Measurements from ENCODE around the gene A4GALT. TPM values are rescaled to one million over a fixed set of nuclear protein-coding genes. Genes with fewer than 3 reads are reported as not detected.

Gene A4GALT, protein sequence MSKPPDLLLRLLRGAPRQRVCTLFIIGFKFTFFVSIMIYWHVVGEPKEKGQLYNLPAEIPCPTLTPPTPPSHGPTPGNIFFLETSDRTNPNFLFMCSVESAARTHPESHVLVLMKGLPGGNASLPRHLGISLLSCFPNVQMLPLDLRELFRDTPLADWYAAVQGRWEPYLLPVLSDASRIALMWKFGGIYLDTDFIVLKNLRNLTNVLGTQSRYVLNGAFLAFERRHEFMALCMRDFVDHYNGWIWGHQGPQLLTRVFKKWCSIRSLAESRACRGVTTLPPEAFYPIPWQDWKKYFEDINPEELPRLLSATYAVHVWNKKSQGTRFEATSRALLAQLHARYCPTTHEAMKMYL
- 9.2 and 9.4 TPM in 2 replicates for total RNA-seq

DNA sequence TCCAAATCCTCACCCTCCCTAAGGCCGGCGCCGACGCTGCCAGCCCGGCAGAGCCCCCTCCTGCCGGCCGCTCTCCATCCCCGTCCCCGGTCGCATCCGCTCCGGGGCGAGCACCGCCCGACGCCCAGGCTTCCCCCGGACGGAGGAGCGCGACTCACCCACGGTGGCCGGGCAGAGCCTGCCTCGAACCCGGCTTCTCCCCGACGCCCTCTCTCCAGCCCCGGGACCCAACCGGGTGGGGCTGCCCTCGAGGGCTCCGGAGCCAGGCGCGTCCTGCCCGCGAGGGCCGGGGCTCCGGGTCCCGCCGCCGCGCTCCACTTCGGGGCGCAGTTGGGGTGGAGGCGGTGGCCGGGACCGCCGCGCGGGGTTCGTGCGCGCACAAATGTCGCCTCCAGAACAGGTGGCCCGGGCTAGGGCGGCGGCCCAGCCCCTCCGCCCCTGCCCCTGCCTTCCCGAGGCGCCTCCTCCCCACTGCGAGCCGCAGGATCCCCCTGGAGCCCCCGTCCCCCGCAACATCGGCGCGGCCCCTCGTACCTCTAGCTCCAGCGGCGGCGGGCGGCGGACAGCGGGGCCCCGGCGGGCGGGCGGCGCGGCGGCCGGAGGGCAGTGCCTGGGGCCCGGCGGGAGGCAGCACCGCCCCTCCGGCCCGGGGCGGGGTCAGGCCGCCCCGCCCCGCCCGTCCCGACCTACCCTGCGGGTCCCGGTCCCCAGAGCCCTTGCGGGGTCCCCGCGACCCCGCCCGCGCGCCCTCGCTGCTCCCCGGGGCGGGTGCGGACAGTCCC, at the start of gene A4GALT:
TSS of gene A4GALT (minus strand) at position 608 of the 782 bp plus-strand sequence. CDS start 26,919 bp downstream, outside the sequence.

DNA sequence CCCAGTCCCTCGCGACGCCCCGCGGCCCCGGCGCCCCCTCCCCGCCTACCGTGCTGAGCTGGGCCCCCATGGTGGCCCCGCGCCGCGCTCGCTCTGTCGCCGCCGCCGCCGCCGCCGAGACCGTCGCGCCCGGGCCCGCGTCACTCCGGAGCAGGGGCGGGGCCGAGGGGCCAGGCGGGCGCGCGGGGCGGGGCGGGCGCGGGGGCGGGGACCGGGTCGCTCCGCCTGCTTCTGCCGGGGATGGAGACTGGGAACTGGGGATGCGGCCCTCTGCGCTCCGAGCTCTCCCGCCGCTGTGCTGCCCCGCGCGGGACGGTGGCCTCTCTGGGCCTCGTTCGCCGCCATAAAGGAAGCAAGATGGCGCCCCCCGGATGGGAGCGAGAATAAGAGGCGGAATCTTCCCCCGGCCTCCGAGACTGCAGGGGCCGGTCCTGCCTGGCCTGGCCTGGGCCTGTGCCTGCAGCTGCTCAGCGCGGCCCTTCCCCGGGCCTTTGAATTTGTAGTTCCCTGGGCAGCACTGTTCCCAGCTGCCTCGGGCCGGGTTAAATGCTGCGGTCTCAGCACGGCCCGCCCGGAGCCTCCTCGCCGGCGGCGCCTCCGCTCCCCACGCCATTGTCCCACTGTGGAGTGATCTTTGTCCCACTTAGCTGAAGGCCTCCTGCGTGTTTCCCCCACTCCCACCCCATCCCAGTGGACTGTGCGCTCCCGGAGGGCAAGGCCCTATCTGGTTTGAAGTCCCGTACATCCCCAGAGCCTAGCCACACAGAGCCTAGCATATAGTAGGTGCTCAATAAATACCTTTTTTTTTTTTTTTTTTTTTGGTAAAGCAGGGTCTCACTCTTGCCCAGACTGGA, 71.2 kb downstream of the A4GALT start, which contains the start of gene CYB5R3:
TSS of gene CYB5R3 (minus strand) at position 147 of the 854 bp plus-strand sequence. CDS start at position 70, 77 bp downstream.

Other genes starting within 250 kb of the A4GALT start
- gene RRP7A, start 201.1 kb downstream of the A4GALT start, total RNA-seq, result 30.6 and 37.3 TPM in 2 replicates
- gene SERHL2, start 166.9 kb downstream of the A4GALT start, total RNA-seq, result 2.4 and 3.0 TPM in 2 replicates
- gene POLDIP3, start 106.0 kb downstream of the A4GALT start, total RNA-seq, result 31.4 and 34.3 TPM in 2 replicates
- gene ATP5MGL, start 80.3 kb downstream of the A4GALT start, total RNA-seq, result 0.15 TPM in 1 of 2 replicates, not detected in the other
- 171 and 197 TPM in 2 replicates for gene CYB5R3, start 71.5 kb downstream of the A4GALT start, total RNA-seq
- gene ARFGAP3, start 136.4 kb upstream of the A4GALT start, total RNA-seq, result 40.1 and 43.4 TPM in 2 replicates